Stomach (tissue), 9 donors: Measurements from ENCODE around the gene EXOSC7. TPM values are rescaled to one million over a fixed set of nuclear protein-coding genes. Genes with fewer than 3 reads are reported as not detected.
"Not testable (repeated sequence)": the region's sequence is repeated elsewhere in the genome, so short reads cannot be mapped to it uniquely, and the experiment has no call there.

Experiments
- DNase-seq, 2 donors: peaks; one replicate each; pipeline versions ENCODE4 v3.0.0 to v3.0.0-alpha.2; 2013 to 2019
- H3K27ac ChIP-seq, 5 donors: fragments of 200-600 bp in 4 of 5; sonication (generic) in 4 of 5; one replicate each; pipeline ENCODE4 v1.5.1; 2013 to 2019; ENCODE audit warnings: mild to moderate bottlenecking in 1 of 5, moderate library complexity in 1 of 5
- H3K27me3 ChIP-seq, 3 donors: fragments of 200-600 bp; sonication (generic); one replicate each; pipeline ENCODE4 v1.5.1; 2017 to 2019; ENCODE audit warnings: mixed run types in 1 of 3
- H3K36me3 ChIP-seq, 4 donors: fragments of 200-600 bp; sonication (generic); 1 replicate in 3 of 4; 2 replicates in 1 of 4; pipeline ENCODE4 v1.5.1; 2016 to 2019
- H3K4me1 ChIP-seq, 4 donors: fragments of 200-600 bp; sonication (generic); one replicate each; pipeline ENCODE4 v1.5.1; 2016 to 2019
- H3K4me3 ChIP-seq, 4 donors: fragments of 200-600 bp; sonication (generic) in 3 of 4; one replicate each; pipeline ENCODE4 v1.5.1; 2016 to 2019; ENCODE audit warnings: mild to moderate bottlenecking in 1 of 4
- H3K9me3 ChIP-seq, 4 donors: fragments of 200-600 bp; sonication (generic); one replicate each; pipeline ENCODE4 v1.5.1; 2016 to 2019
- EP300 ChIP-seq: sonication (generic); formaldehyde crosslinking; IDR thresholded peaks from one replicate; pipeline ENCODE4 v1.6.1; 2017; ENCODE audit warnings: antibody characterized with exemption
- POLR2A ChIP-seq, 4 donors: fragments of 450-650 bp; IDR thresholded peaks; one replicate each; pipeline ENCODE4 v1.6.1; 2016; ENCODE audit warnings: antibody characterized with exemption in 4 of 4, control low read depth in 2 of 4, mild to moderate bottlenecking in 1 of 4, moderate library complexity in 1 of 4
- POLR2AphosphoS5 ChIP-seq, 3 donors: sonication (generic); formaldehyde crosslinking; IDR thresholded peaks; one replicate each; pipeline ENCODE4 v1.6.1; 2016; ENCODE audit warnings: antibody characterized with exemption in 3 of 3
- WGBS, 5 donors: extraction: QIAGEN DNeasy Blood & Tissue Kit in 3 of 5; methylation state at CpG; one replicate each; pipeline versions ENCODE4 v1.1.5 to v1.1.7; 2013 to 2018; 5-methylcytosine and 5-hydroxymethylcytosine counted together
- intact Hi-C: fragments of 100-400 bp; cut with DNase I; formaldehyde crosslinking; loops from one replicate; pipeline ENCODE4 v1.15.1; 2023; ENCODE audit warnings: low total_unique reads
- polyA plus RNA-seq, 3 donors: library from polyadenylated mRNA; stranded (reverse); fragments of 200-250 nt; gene quantifications; one replicate each; pipeline ENCODE4 v1.2.3, GENCODE V29; 2013
- total RNA-seq, 5 donors: library from RNA; depleted of rRNA; stranded (reverse); fragments of >200 nt; gene quantifications; one replicate each; pipeline versions ENCODE4 v1.1.0 to v1.2.3, GENCODE V29; 2014 to 2016
- TF ChIP-seq, protein P1 (sequence below), 7 experiments: fragments of 450-650 bp in 4 of 7; fragments of 200-600 bp in 3 of 7; sonication (generic) in 3 of 7; IDR thresholded peaks; one replicate each; pipeline ENCODE4 v1.5.1; 2016 to 2019; ENCODE audit warnings: antibody characterized with exemption in 7 of 7, control low read depth in 2 of 7, mild to moderate bottlenecking in 1 of 7
- donor health status: healthy with polysubstance abuse.
- donor health status: Bipolar disorder and iron deficiency.
- donor health status: healthy.

Gene EXOSC7
- total and polyA plus RNA-seq, 8 donors = 29.5 to 57.4 (median 42.6) TPM

DNA sequence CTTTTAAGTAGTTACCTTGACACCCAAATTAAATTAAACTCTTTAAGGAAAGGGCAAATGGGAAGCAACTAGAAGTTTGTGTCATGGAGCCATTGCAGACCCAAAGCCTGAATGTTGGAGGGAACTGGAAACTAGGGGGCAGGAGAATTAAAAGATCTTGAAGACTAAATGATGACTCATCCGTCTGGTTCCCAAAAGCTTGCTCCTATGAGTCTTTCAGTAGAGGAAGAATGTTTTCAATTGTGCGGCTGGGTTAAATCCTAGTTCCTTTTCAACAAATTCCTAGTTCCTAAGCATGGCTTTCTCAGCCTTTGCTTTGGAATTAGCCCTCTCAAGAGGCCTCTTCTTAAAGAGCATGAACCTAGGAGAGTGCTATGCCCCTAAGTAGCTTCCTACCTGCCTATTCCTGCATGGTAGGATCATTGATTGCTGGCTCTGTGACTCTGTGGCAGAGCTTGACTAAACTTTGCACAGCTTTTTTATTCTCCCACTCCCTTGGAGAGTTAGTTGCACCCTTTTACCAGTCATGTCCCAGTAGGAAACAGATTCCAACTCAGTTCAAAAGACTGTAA lies 67.8 kb downstream of the EXOSC7 start:
- intact Hi-C loops = no loop called here
- Histone ChIP-seq H3K27ac (peak overlapping the region in 2 of 5 donors; percentile 24 to 49), H3K27me3 (no peaks in the 10 kb centered on the region), H3K9me3 (no peaks in the 10 kb centered on the region), H3K4me1 (peaks cover 0 to 26% (median 18%) of the 10 kb centered on the region in 4 donors), H3K4me3 (no peak overlapping the region), H3K36me3 (no peaks in the 10 kb centered on the region)
- 48 to 79% (median 67%) methylated on average over 2 of the region's 2 CpGs for WGBS, 5 donors
- TF ChIP-seq POLR2A (IDR thresholded peaks at IDR 0.05) (no peak), POLR2AphosphoS5 (IDR thresholded peaks at IDR 0.05) (no peak), EP300 (no peak)
- TF ChIP-seq, protein P1, sequence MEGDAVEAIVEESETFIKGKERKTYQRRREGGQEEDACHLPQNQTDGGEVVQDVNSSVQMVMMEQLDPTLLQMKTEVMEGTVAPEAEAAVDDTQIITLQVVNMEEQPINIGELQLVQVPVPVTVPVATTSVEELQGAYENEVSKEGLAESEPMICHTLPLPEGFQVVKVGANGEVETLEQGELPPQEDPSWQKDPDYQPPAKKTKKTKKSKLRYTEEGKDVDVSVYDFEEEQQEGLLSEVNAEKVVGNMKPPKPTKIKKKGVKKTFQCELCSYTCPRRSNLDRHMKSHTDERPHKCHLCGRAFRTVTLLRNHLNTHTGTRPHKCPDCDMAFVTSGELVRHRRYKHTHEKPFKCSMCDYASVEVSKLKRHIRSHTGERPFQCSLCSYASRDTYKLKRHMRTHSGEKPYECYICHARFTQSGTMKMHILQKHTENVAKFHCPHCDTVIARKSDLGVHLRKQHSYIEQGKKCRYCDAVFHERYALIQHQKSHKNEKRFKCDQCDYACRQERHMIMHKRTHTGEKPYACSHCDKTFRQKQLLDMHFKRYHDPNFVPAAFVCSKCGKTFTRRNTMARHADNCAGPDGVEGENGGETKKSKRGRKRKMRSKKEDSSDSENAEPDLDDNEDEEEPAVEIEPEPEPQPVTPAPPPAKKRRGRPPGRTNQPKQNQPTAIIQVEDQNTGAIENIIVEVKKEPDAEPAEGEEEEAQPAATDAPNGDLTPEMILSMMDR (IDR thresholded peaks at IDR 0.05) = no peak
- peak in 1 of 2 donors; percentile 48 for DNase-seq

DNA sequence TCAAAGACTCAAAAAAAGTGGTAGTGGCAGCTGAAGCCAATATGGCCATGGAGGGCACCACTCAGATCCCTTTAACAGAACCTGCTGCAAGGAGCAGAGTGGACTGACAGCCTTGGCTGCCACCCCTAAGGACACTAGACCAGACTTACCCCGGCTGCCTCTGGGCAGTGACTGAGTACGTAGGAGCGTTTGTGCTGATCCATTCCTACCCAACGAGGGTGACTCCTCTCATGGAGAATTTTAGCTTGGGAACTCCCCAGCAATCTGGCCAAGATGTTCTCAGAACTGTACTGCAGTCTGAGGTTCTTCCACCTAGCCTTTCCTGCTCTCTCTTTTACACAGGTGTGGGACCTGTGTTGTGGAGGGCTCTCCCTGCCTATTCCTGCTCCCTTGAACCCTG lies 72.2 kb downstream of the EXOSC7 start:
- intact Hi-C loops = loop anchor here (5.0 kb wide), 1 partner anchor 164 kb away; no protein-coding TSS in a partner anchor
- 45 to 76% (median 69%) methylated on average over 4 of the region's 4 CpGs for WGBS, 5 donors
- no peak for DNase-seq
- Histone ChIP-seq H3K4me1 (peaks cover 0 to 7% (median 2%) of the 10 kb centered on the region in 4 donors), H3K36me3 (no peaks in the 10 kb centered on the region), H3K4me3 (no peak overlapping the region), H3K27ac (no peak overlapping the region), H3K27me3 (no peaks in the 10 kb centered on the region), H3K9me3 (no peaks in the 10 kb centered on the region)
- TF ChIP-seq POLR2A (IDR thresholded peaks at IDR 0.05) (no peak), EP300 (no peak), POLR2AphosphoS5 (IDR thresholded peaks at IDR 0.05) (no peak)
- TF ChIP-seq, protein P1 (IDR thresholded peaks at IDR 0.05) = no peak

DNA sequence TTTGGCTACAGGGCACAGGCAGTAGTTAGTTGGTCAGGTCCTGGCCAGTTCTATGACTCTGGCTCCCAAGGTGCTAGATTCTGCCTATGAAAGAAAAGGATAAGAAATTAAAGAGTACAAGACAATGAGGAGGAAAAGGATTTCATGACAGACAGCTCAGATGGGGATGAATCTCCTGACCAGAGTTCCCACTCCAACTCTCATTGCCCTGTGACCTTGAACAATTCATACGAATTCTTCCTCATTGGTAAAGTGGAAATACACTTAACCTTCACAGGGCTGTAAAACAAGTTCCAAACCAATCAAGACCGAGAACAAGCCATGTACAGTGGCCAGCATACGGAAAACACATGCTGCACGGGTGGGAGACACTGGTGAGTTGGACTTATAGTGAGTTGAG lies 73.8 kb downstream of the EXOSC7 start:
- TF ChIP-seq, protein P1 (IDR thresholded peaks at IDR 0.05) = no peak
- no peak for TF ChIP-seq EP300
- TF ChIP-seq POLR2AphosphoS5 (IDR thresholded peaks at IDR 0.05) = no peak
- no peak for TF ChIP-seq POLR2A (IDR thresholded peaks at IDR 0.05)
- intact Hi-C loops = loop anchor here (5.0 kb wide), 1 partner anchor 162 kb away; no protein-coding TSS in a partner anchor
- WGBS, 5 donors = 83 to 91% (median 85%) methylated on average over 4 of the region's 4 CpGs

DNA sequence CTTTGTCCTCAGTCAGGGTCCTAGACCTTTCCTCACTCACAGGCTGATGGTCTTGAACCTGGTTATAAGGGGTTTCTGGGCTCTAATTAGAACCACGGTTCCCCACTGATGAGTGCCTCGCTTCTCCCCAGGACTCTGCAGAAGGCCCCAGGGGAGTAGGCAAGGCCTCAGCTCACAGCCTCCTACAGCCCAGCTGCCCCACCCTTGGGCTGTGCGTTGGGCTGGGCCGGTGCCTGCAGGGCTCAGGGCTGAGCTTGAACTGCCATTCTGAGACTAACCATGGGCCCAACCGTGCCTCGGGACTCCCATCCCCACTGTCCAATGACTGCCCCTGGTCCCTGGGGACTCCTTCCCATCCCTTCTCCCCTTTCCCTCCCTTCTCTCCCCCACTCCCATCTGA lies 75.6 kb downstream of the EXOSC7 start:
- no peak for TF ChIP-seq POLR2AphosphoS5 (IDR thresholded peaks at IDR 0.05)
- TF ChIP-seq EP300 = no peak
- no peak for TF ChIP-seq POLR2A (IDR thresholded peaks at IDR 0.05)
- TF ChIP-seq, protein P1 (IDR thresholded peaks at IDR 0.05) = no peak
- DNase-seq = no peak
- Histone ChIP-seq H3K4me1 (peaks cover 0 to 32% (median 10%) of the 10 kb centered on the region in 4 donors), H3K36me3 (no peaks in the 10 kb centered on the region), H3K9me3 (no peaks in the 10 kb centered on the region), H3K27me3 (no peaks in the 10 kb centered on the region), H3K4me3 (no peak overlapping the region), H3K27ac (no peak overlapping the region)
- intact Hi-C loops = no loop called here
- WGBS, 5 donors = 80 to 94% (median 87%) methylated on average over 6 of the region's 6 CpGs

More for the DNA sequence above, 73.8 kb downstream of the EXOSC7 start:
- H3K4me3 ChIP-seq = no peak overlapping the region
- H3K27ac ChIP-seq = no peak overlapping the region
- H3K27me3 ChIP-seq = no peaks in the 10 kb centered on the region
- DNase-seq = no peak
- no peaks in the 10 kb centered on the region for H3K36me3 ChIP-seq
- no peaks in the 10 kb centered on the region for H3K9me3 ChIP-seq
- peaks cover 0 to 13% (median 7%) of the 10 kb centered on the region in 4 donors for H3K4me1 ChIP-seq

DNA sequence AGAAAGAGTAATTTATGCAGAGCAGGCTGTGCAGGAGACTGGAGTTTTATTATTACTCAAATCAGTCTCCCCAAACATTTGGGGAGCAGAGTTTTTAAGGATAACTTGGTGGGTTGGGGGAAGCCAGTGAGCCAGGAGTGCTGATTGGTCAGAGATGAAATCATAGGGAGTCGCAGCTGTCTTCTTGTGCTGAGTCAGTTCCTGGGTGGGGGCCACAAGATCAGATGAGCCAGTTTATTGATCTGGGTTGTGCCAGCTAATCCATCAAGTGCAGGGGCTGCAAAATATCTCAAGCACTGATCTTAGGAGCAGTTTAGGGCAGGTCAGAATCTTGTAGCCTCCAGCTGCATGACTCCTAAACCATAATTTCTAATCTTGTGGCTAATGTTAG lies 77.8 kb downstream of the EXOSC7 start:
- intact Hi-C loops = not testable (repeated sequence)

More for the DNA sequence above, 77.8 kb downstream of the EXOSC7 start:
- H3K27ac ChIP-seq = peak overlapping the region in 1 of 5 donors; percentile 69
- H3K27me3 ChIP-seq, H3K9me3 ChIP-seq, H3K36me3 ChIP-seq, DNase-seq, H3K4me3 ChIP-seq: not testable (repeated sequence)
- WGBS, 5 donors = 31 to 70% (median 65%) methylated on average over 1 of the region's 1 CpG
- peaks cover 0 to 45% (median 13%) of the 10 kb centered on the region in 4 donors for H3K4me1 ChIP-seq
